ENCODE results near the gene RAD18.

GRCh38 chr3:8980756-8981257 is 17.5 kb upstream of the RAD18 start:
- TF ChIP-seq SNAI2 (CRISPR knock-in tag; IDR thresholded peaks at IDR 0.05): no peak
- TF ChIP-seq ZFP3 (CRISPR knock-in tag; IDR thresholded peaks at IDR 0.05): no peak
- no peak for TF ChIP-seq CSDC2 (CRISPR knock-in tag; IDR thresholded peaks at IDR 0.05)
- no peak for TF ChIP-seq OSR1 (CRISPR knock-in tag; IDR thresholded peaks at IDR 0.05)

Measured in SK-N-SH treated with all-trans-retinoic acid at 6 μM for 48 hours (cell line).